PC-3 (cell line): ENCODE measurements around the gene UNC5C. TPM values are rescaled to one million over a fixed set of nuclear protein-coding genes. Genes with fewer than 3 reads are reported as not detected.

Experiments used
- ATAC-seq: fragments of 200-7000 bp; cut with Tn5 transposase; 2 replicates; pipeline ENCODE4 v1.9.1; 2020; ENCODE audit warnings: mild to moderate bottlenecking, moderate library complexity
- BruUV-seq: library from RNA; stranded (reverse); fragments of 400-500 nt; replicated peaks from 2 replicates; lab custom pipeline; 2021; lab: Mats Ljungman, UMichigan
- CTCF ChIA-PET: fragments of 300-600 bp; sonication (Branson Sonifier 250); formaldehyde crosslinking; loops from one replicate; lab custom pipeline; 2022; ENCODE audit warnings: antibody characterized with exemption; lab: Charles Lee
- POLR2A ChIA-PET: fragments of 300-600 bp; sonication (Branson Sonifier 250); formaldehyde crosslinking; loops from one replicate; lab custom pipeline; 2022; ENCODE audit warnings: antibody characterized with exemption; ENCODE audit not compliant: unreplicated experiment; lab: Charles Lee
- DNase-seq: peaks from one replicate; pipeline ENCODE4 v3.0.0-alpha.2; 2015
- H2AFZ ChIP-seq: fragments of 300-600 bp; sonication (generic); 2 replicates; pipeline ENCODE4 v1.6.0; 2016; ENCODE audit warnings: antibody characterized with exemption, low read length
- H3F3A ChIP-seq: fragments of 300-600 bp; sonication (generic); one replicate; pipeline ENCODE4 v1.6.0; 2017; ENCODE audit warnings: antibody characterized with exemption, low read length, control low read depth, mild to moderate bottlenecking; ENCODE audit not compliant: unreplicated experiment
- H3K27ac ChIP-seq: fragments of 300-600 bp; sonication (generic); 2 replicates; pipeline ENCODE4 v1.5.1; 2016; ENCODE audit warnings: mild to moderate bottlenecking, low read length
- H3K27me3 ChIP-seq: fragments of 300-600 bp; sonication (generic); 2 replicates; pipeline ENCODE4 v1.6.1; 2016; ENCODE audit warnings: low read length, mixed read lengths
- H3K36me3 ChIP-seq: fragments of 300-600 bp; sonication (generic); 2 replicates; pipeline ENCODE4 v1.6.1; 2016; ENCODE audit warnings: low read depth, mixed run types, low read length, mixed read lengths
- H3K4me1 ChIP-seq: fragments of 300-600 bp; sonication (generic); 2 replicates; pipeline ENCODE4 v1.5.1; 2016; ENCODE audit warnings: low read length; ENCODE audit not compliant: insufficient read depth
- H3K4me2 ChIP-seq: fragments of 300-600 bp; sonication (generic); 2 replicates; pipeline ENCODE4 v1.6.0; 2016; ENCODE audit warnings: low read length
- H3K4me3 ChIP-seq: fragments of 300-600 bp; sonication (generic); 2 replicates; pipeline ENCODE4 v1.5.1; 2016; ENCODE audit warnings: mild to moderate bottlenecking, low read length, mixed read lengths
- H3K79me2 ChIP-seq: fragments of 300-600 bp; sonication (generic); 2 replicates; pipeline ENCODE4 v1.6.1; 2017; ENCODE audit warnings: low read length, mixed read lengths
- H3K9ac ChIP-seq: fragments of 300-600 bp; sonication (generic); 2 replicates; pipeline ENCODE4 v1.6.0; 2016; ENCODE audit warnings: mild to moderate bottlenecking, low read length
- H3K9me2 ChIP-seq: fragments of 300-600 bp; sonication (generic); replicated peaks from 2 replicates; pipeline ENCODE4 v1.6.1; 2016; ENCODE audit warnings: mixed run types, low read length, mixed read lengths
- H3K9me3 ChIP-seq: fragments of 300-600 bp; sonication (generic); 2 replicates; pipeline ENCODE4 v1.6.1; 2016; ENCODE audit warnings: low read length, mixed read lengths
- H4K20me1 ChIP-seq: fragments of 300-600 bp; sonication (generic); 2 replicates; pipeline ENCODE4 v1.6.1; 2016; ENCODE audit warnings: low read length, mixed read lengths
- EZH2 ChIP-seq: fragments of 300-600 bp; sonication (generic); IDR thresholded peaks from one replicate; pipeline ENCODE4 v1.6.1; 2017; ENCODE audit warnings: antibody characterized with exemption, mild to moderate bottlenecking, low read length; ENCODE audit not compliant: unreplicated experiment
- EZH2phosphoT487 ChIP-seq: fragments of 300-600 bp; sonication (generic); IDR thresholded peaks from 2 replicates; pipeline ENCODE4 v1.6.1; 2018; ENCODE audit warnings: mild to moderate bottlenecking, antibody characterized with exemption, low read length, borderline replicate concordance
- intact Hi-C: fragments of 100-400 bp; cut with micrococcal nuclease; formaldehyde crosslinking; loops from 2 replicates; pipeline ENCODE4 v1.9.0; 2023
- total RNA-seq: library from RNA; depleted of rRNA; stranded (reverse); fragments of >200 nt; gene quantifications from 2 replicates; pipeline ENCODE4 v1.2.3, GENCODE V29; 2014
- TF ChIP-seq, protein P1 (sequence below): fragments of 300-600 bp; sonication (generic); conservative IDR thresholded peaks from 2 replicates; pipeline ENCODE4 v1.5.1; 2017; ENCODE audit warnings: antibody characterized with exemption, low read depth, mild to moderate bottlenecking, low read length

Gene UNC5C
- total RNA-seq, 1 experiment from 2014 or later = not detected

- TF ChIP-seq EZH2 (no peak), EZH2phosphoT487 (no peak)
- TF ChIP-seq, protein P1, sequence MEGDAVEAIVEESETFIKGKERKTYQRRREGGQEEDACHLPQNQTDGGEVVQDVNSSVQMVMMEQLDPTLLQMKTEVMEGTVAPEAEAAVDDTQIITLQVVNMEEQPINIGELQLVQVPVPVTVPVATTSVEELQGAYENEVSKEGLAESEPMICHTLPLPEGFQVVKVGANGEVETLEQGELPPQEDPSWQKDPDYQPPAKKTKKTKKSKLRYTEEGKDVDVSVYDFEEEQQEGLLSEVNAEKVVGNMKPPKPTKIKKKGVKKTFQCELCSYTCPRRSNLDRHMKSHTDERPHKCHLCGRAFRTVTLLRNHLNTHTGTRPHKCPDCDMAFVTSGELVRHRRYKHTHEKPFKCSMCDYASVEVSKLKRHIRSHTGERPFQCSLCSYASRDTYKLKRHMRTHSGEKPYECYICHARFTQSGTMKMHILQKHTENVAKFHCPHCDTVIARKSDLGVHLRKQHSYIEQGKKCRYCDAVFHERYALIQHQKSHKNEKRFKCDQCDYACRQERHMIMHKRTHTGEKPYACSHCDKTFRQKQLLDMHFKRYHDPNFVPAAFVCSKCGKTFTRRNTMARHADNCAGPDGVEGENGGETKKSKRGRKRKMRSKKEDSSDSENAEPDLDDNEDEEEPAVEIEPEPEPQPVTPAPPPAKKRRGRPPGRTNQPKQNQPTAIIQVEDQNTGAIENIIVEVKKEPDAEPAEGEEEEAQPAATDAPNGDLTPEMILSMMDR = no peak
- BruUV-seq = no TSS peak
- POLR2A ChIA-PET = no interaction called here
- Histone ChIP-seq H3K9me2 (no peaks in the 10 kb centered on the region), H3K27ac (no peak overlapping the region), H2AFZ (no peak overlapping the region), H3F3A (no peaks in the 10 kb centered on the region), H3K4me1 (no peaks in the 10 kb centered on the region), H4K20me1 (no peaks in the 10 kb centered on the region), H3K27me3 (no peaks in the 10 kb centered on the region), H3K79me2 (no peaks in the 10 kb centered on the region), H3K36me3 (no peaks in the 10 kb centered on the region), H3K9me3 (no peaks in the 10 kb centered on the region), H3K9ac (no peak overlapping the region), H3K4me3 (no peak overlapping the region), H3K4me2 (no peak overlapping the region)
- intact Hi-C loops = no loop called here
- no peak for DNase-seq
- no peak for ATAC-seq
- CTCF ChIA-PET = no interaction called here
These were observed 108.9 kb downstream of the UNC5C start for GRCh38 chr4:95439896-95440295.

GRCh38 chr4:95439071-95439470, 109.7 kb downstream of the UNC5C start:
- ChIA-PET CTCF (no interaction called here), POLR2A (no interaction called here)
- Histone ChIP-seq H3F3A (no peaks in the 10 kb centered on the region), H3K27ac (no peak overlapping the region), H3K4me3 (no peak overlapping the region), H3K9me3 (no peaks in the 10 kb centered on the region), H3K27me3 (no peaks in the 10 kb centered on the region), H3K4me2 (no peak overlapping the region), H3K36me3 (no peaks in the 10 kb centered on the region), H3K79me2 (no peaks in the 10 kb centered on the region), H3K4me1 (no peaks in the 10 kb centered on the region), H3K9me2 (no peaks in the 10 kb centered on the region), H3K9ac (no peak overlapping the region), H4K20me1 (no peaks in the 10 kb centered on the region), H2AFZ (no peak overlapping the region)
- no TSS peak for BruUV-seq
- intact Hi-C loops = no loop called here
- ATAC-seq = no peak
- DNase-seq = no peak
- TF ChIP-seq, protein P1 = no peak
- no peak for TF ChIP-seq EZH2phosphoT487
- no peak for TF ChIP-seq EZH2

GRCh38 chr4:95432466-95432865, 116.3 kb downstream of the UNC5C start:
- POLR2A ChIA-PET = no interaction called here
- Histone ChIP-seq H3K27me3 (no peaks in the 10 kb centered on the region), H2AFZ (no peak overlapping the region), H3K79me2 (no peaks in the 10 kb centered on the region), H3K4me2 (no peak overlapping the region), H3F3A (no peaks in the 10 kb centered on the region), H3K36me3 (no peaks in the 10 kb centered on the region), H3K4me1 (no peaks in the 10 kb centered on the region), H3K4me3 (no peak overlapping the region), H3K27ac (no peak overlapping the region), H3K9me3 (no peaks in the 10 kb centered on the region), H3K9ac (no peak overlapping the region), H4K20me1 (no peaks in the 10 kb centered on the region), H3K9me2 (no peaks in the 10 kb centered on the region)
- no peak for ATAC-seq
- TF ChIP-seq, protein P1 = no peak
- TF ChIP-seq EZH2phosphoT487 = no peak
- no peak for TF ChIP-seq EZH2
- CTCF ChIA-PET = no interaction called here
- BruUV-seq = no TSS peak
- DNase-seq = no peak
- intact Hi-C loops = no loop called here
